Epithelial cell of proximal tubule (primary cell): ENCODE results near the gene FOSL2. TPM values are rescaled to one million over a fixed set of nuclear protein-coding genes. Genes with fewer than 3 reads are reported as not detected.
"Not testable (repeated sequence)": the region's sequence is repeated elsewhere in the genome, so short reads cannot be mapped to it uniquely, and the experiment has no call there.

Experiments used
- DNase-seq: peaks from one replicate; pipeline ENCODE4 v3.0.0-alpha.2; 2011; ENCODE audit warnings: low read depth
- H3K4me3 ChIP-seq: 2 replicates; pipeline ENCODE4 v1.5.1; 2011; ENCODE audit warnings: low read depth, mild to moderate bottlenecking, low read length
- CTCF ChIP-seq: conservative IDR thresholded peaks from 2 replicates; pipeline ENCODE4 v1.5.1; 2012; ENCODE audit warnings: low read depth, mild to moderate bottlenecking, low read length
- total RNA-seq: library from RNA; depleted of rRNA; stranded (reverse); fragments of >200 nt; gene quantifications from 2 replicates; pipeline ENCODE4 v1.2.3, GENCODE V29; 2015

Gene FOSL2
- total RNA-seq, 1 donor from 2014 or later = 91.8 TPM

GRCh38 chr2:28366496-28367282 is 26.0 kb upstream of the FOSL2 start:
- TF ChIP-seq CTCF = no peak
- no peak overlapping the region for H3K4me3 ChIP-seq
- DNase-seq = no peak

DNA sequence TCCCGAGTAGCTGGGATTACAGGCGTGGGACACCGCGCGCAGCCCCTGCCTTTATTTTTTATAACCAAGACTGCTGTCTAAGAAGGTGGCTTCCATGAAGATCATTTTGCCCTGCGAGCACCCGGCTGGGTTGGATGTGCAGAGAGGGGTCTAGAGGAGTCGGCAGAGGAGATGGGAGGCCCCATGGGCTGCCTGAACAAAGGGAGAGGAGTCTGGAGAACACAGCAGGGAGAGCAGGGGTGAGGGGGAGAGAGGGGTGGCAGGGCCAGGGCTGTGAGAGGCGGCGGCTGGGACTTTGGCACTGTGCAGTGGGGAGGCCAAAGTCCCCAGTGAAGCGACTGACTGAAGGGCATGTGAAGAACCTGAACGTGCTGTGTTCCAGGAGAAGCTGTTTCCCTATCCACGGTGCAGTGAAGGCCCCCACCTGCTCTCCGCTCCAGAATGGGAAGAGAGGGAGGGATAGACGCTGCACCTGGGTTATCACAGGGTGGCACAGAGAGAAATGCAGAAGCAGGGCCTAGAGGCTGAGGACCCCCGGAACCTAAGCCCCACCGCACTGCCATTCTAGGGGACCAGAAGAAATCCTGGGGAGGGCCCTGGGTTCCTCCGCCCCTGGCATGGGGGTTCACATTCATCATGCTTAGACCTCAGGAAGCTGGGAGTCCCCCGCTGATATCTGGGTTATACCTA is 24.8 kb upstream of the FOSL2 start:
- DNase-seq = no peak
- H3K4me3 ChIP-seq = no peak overlapping the region
- TF ChIP-seq CTCF = no peak

DNA sequence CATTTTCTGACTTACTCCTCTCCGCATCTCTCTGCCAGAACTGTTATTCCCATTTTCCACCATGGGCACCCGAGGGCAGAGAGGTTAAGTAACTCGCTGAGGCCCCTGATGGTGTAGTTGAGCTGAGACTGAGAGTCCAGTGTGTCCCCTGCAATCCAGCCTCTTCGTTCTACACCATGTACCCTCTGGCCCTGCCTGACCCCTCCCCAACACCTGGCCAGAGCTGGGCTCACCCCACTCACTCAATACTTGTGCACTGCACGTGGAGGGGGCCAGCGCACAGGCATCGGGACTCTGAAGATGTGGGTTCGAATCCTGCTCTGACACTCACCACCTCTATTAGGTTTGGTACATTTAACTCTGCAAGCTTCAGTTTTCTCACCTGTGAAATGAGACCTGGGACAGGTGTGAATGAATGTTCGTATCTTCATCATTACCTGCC is 24.3 kb upstream of the FOSL2 start:
- no peak overlapping the region for H3K4me3 ChIP-seq
- no peak for DNase-seq
- no peak for TF ChIP-seq CTCF

GRCh38 chr2:28369358-28369757 is 23.3 kb upstream of the FOSL2 start:
- H3K4me3 ChIP-seq = no peak overlapping the region
- TF ChIP-seq CTCF = no peak
- no peak for DNase-seq

DNA sequence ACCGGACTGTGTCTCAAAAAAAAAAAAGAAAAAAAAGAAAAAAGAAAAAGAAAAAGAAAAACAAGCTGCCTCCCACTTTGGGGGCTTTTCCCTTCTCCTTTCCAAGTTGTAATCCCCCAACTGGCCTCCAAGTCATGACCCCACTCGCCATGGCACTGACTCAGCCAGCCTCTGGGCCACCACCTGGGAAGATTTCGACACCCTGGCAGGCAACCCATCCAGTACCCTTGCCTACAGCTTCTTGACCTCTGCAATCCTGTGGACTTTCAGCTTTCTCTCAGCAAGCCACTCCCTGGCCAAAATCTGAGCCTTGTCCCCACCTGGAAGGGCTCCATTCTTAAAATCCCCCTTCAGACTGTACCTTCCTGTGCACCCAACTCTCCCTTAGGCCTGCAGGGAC is 22.3 kb upstream of the FOSL2 start:
- no peak overlapping the region for H3K4me3 ChIP-seq
- no peak for DNase-seq
- no peak for TF ChIP-seq CTCF

GRCh38 chr2:28371728-28372127 is 20.9 kb upstream of the FOSL2 start:
- DNase-seq, H3K4me3 ChIP-seq: not testable (repeated sequence)

DNA sequence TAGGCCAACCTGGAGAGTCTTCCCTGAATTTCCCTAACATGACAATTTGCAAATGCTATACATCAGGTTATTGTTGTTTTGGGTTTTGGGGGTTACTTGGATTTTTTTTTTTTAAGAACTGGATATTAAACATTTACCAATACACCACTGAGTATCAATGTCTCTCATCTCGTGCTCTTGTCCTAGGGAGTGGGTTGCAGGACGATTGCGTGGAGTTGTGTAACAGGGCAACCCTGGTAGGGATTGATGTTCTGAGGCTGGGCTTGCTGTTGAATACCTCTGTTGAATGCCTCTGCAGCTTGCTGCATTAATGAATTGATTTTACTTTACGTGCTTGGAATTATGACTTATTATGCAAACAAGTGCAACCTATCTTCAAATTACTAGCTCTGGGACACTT is 18.8 kb upstream of the FOSL2 start:
- DNase-seq = no peak
- no peak overlapping the region for H3K4me3 ChIP-seq
- TF ChIP-seq CTCF = no peak
